GM21576 (cell line): ENCODE measurements around the gene EI24.
A peak's percentile ranks its signal among the peaks of the same experiment; 100 is the strongest.

Experiments used
- ATAC-seq: cut with Tn5 transposase; IDR thresholded peaks from one replicate; pipeline ENCODE4 v1.9.1; 2021; ENCODE audit warnings: mild to moderate bottlenecking, moderate library complexity; ENCODE audit not compliant: unreplicated experiment

Gene EI24

GRCh38 chr11:125626288-125626950 lies 57.1 kb downstream of the EI24 start:
- ATAC-seq, result peak; percentile 43

GRCh38 chr11:125627236-125627910 lies 58.1 kb downstream of the EI24 start:
- no peak for ATAC-seq
